DND-41 (cell line): ENCODE data around the gene TEX19.
A peak's percentile ranks its signal among the peaks of the same experiment; 100 is the strongest.

Experiments used
- ATAC-seq: fragments of 200-7000 bp; cut with Tn5 transposase; 3 replicates; pipeline ENCODE4 v1.9.1; 2021; ENCODE audit warnings: low read depth; ENCODE audit not compliant: insufficient read depth
- DNase-seq: peaks from one replicate; pipeline ENCODE4 v3.0.0-alpha.2; 2020
- H2AFZ ChIP-seq: 2 replicates; pipeline ENCODE4 v1.6.0; 2012; ENCODE audit warnings: low read depth, low read length
- H3K27ac ChIP-seq: 2 replicates; pipeline ENCODE4 v1.5.1; 2012; ENCODE audit warnings: low read length, inconsistent platforms
- H3K27me3 ChIP-seq: fragments of 200-600 bp; sonication (generic); 2 replicates; pipeline ENCODE4 v1.6.0; 2012; ENCODE audit warnings: low read length, mild to moderate bottlenecking, inconsistent platforms; ENCODE audit not compliant: insufficient read depth, poor library complexity
- H3K36me3 ChIP-seq: 2 replicates; pipeline ENCODE4 v1.5.1; 2012; ENCODE audit warnings: low read length, inconsistent platforms; ENCODE audit not compliant: insufficient read depth
- H3K4me1 ChIP-seq: 2 replicates; pipeline ENCODE4 v1.5.1; 2012; ENCODE audit warnings: mild to moderate bottlenecking, low read length; ENCODE audit not compliant: insufficient read depth
- H3K4me2 ChIP-seq: 2 replicates; pipeline ENCODE4 v1.6.0; 2012; ENCODE audit warnings: mild to moderate bottlenecking, moderate library complexity, low read length, inconsistent platforms; ENCODE audit not compliant: insufficient read depth
- H3K4me3 ChIP-seq, 2 experiments: fragments of 200-600 bp in 1 of 2; shearing (Covaris generic) in 1 of 2; 2 replicates each; pipeline ENCODE4 v1.5.1; 2012 to 2016; ENCODE audit warnings: inconsistent platforms in 2 of 2, low read length in 2 of 2, mild to moderate bottlenecking in 2 of 2, low read depth in 1 of 2, moderate library complexity in 1 of 2
- H3K79me2 ChIP-seq: 2 replicates; pipeline ENCODE4 v1.6.0; 2012; ENCODE audit warnings: low read length, inconsistent platforms; ENCODE audit not compliant: insufficient read depth
- H3K9ac ChIP-seq: 2 replicates; pipeline ENCODE4 v1.6.0; 2012; ENCODE audit warnings: low read depth, mild to moderate bottlenecking, inconsistent platforms, low read length, moderate library complexity
- H3K9me3 ChIP-seq: 2 replicates; pipeline ENCODE4 v1.5.1; 2012; ENCODE audit warnings: low read length, moderate library complexity, mild to moderate bottlenecking, inconsistent platforms; ENCODE audit not compliant: insufficient read depth, severe bottlenecking
- H4K20me1 ChIP-seq: 2 replicates; pipeline ENCODE4 v1.6.0; 2012; ENCODE audit warnings: low read length; ENCODE audit not compliant: insufficient read depth
- EZH2 ChIP-seq: IDR thresholded peaks from 3 replicates; pipeline ENCODE4 v1.6.1; 2012; ENCODE audit warnings: borderline replicate concordance, low read depth, mild to moderate bottlenecking, moderate library complexity, low read length, inconsistent platforms; ENCODE audit not compliant: severe bottlenecking
- TF ChIP-seq, protein P1 (sequence below): IDR thresholded peaks from 2 replicates; pipeline ENCODE4 v1.5.1; 2012; ENCODE audit warnings: borderline replicate concordance, low read length, moderate library complexity, mild to moderate bottlenecking; ENCODE audit not compliant: poor library complexity, severe bottlenecking; ENCODE audit errors: extremely low read depth

TEX19 gene

DNA sequence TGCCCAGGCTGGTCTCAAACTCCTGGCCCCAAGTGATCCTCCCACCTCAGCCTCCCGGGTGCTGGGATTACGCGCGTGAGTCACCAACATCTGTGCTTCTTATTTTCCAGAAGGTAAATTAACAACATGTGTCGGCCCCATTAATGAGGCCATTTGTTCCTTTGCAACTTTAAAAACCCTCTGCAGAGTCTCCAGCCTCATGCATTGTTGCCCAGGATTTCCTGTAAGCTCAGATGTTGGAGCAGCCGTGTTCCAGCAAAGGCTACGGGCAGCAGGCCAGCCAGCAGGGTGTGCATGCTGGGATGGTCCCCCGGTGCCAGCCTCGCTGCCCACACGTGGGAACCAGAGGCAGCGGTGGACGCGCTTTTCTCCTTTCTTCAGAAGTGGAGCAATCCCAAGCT is 40.0 kb downstream of the TEX19 start:
- H3K4me2 ChIP-seq: no peak overlapping the region
- DNase-seq: no peak
- H3K9ac ChIP-seq: no peak overlapping the region
- no peaks in the 10 kb centered on the region for H4K20me1 ChIP-seq
- no peaks in the 10 kb centered on the region for H3K4me1 ChIP-seq
- peaks cover 37% of the 10 kb centered on the region for H3K36me3 ChIP-seq
- no peak for ATAC-seq
- no peaks in the 10 kb centered on the region for H3K27me3 ChIP-seq
- no peak overlapping the region for H3K4me3 ChIP-seq
- H3K79me2 ChIP-seq: no peaks in the 10 kb centered on the region
- no peak overlapping the region for H3K27ac ChIP-seq
- no peaks in the 10 kb centered on the region for H3K9me3 ChIP-seq
- no peak overlapping the region for H2AFZ ChIP-seq
- TF ChIP-seq, protein P1, sequence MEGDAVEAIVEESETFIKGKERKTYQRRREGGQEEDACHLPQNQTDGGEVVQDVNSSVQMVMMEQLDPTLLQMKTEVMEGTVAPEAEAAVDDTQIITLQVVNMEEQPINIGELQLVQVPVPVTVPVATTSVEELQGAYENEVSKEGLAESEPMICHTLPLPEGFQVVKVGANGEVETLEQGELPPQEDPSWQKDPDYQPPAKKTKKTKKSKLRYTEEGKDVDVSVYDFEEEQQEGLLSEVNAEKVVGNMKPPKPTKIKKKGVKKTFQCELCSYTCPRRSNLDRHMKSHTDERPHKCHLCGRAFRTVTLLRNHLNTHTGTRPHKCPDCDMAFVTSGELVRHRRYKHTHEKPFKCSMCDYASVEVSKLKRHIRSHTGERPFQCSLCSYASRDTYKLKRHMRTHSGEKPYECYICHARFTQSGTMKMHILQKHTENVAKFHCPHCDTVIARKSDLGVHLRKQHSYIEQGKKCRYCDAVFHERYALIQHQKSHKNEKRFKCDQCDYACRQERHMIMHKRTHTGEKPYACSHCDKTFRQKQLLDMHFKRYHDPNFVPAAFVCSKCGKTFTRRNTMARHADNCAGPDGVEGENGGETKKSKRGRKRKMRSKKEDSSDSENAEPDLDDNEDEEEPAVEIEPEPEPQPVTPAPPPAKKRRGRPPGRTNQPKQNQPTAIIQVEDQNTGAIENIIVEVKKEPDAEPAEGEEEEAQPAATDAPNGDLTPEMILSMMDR: no peak

DNA sequence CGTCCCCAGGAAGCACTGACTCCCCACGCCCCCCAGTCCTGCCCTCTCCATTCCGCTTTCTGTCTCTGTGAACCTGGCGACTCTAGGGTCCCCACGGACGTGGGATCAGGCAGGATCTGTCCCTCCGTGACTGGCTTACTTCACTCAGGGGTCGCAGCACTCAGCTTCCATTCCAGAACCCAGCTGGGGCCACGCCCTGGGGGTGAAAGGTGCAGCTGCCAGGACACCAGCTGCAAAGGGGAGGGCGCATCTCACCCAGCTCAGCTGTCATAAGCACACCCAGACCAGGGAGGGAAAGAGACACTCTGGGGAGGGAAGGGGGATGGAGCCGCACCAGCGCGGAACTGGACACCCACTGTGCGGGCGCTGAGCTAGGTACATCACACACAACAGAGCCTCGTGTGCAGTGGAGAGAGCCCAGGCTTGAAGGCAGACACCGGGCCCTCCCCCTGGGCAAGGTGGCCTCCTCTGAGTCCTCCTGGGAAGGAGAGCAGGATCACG is 40.6 kb downstream of the TEX19 start:
- Histone ChIP-seq H3K9me3 (no peaks in the 10 kb centered on the region), H3K27me3 (no peaks in the 10 kb centered on the region), H3K4me1 (no peaks in the 10 kb centered on the region), H3K36me3 (peaks cover 39% of the 10 kb centered on the region), H3K9ac (no peak overlapping the region), H3K27ac (no peak overlapping the region), H4K20me1 (no peaks in the 10 kb centered on the region), H3K79me2 (no peaks in the 10 kb centered on the region), H3K4me2 (no peak overlapping the region), H3K4me3 (no peak overlapping the region), H2AFZ (no peak overlapping the region)
- ATAC-seq: peak; percentile 24; the same call in 1 of the 3 replicates
- no peak for TF ChIP-seq EZH2
- TF ChIP-seq, protein P1: no peak
- DNase-seq: no peak

DNA sequence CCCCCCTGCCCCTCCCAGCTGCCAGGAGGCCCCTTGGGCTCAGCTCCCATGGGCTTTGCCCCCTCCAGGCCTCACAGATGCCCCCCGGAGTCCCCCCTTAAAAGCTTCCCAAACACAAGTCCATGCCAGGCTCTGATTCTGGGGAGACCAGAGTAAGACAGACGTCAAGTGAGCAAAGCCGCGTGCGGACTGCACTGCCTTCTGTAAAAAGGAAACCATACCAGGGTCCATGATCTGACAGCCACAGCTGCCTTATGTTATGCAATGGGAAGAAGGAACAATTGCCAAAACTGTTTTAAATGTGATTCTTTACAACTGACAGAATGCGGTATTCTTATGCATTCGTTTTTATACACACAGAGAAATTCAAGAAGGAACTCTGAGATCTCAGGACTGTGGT is 41.2 kb downstream of the TEX19 start:
- H3K4me3 ChIP-seq: no peak overlapping the region
- no peak overlapping the region for H3K9ac ChIP-seq
- no peak for ATAC-seq
- TF ChIP-seq EZH2: no peak
- TF ChIP-seq, protein P1: no peak
- H3K4me1 ChIP-seq: no peaks in the 10 kb centered on the region
- H4K20me1 ChIP-seq: no peaks in the 10 kb centered on the region
- no peaks in the 10 kb centered on the region for H3K9me3 ChIP-seq
- no peak overlapping the region for H3K27ac ChIP-seq
- DNase-seq: no peak
- no peak overlapping the region for H2AFZ ChIP-seq
- H3K27me3 ChIP-seq: no peaks in the 10 kb centered on the region
- no peak overlapping the region for H3K4me2 ChIP-seq
- no peaks in the 10 kb centered on the region for H3K79me2 ChIP-seq
- peaks cover 39% of the 10 kb centered on the region for H3K36me3 ChIP-seq

DNA sequence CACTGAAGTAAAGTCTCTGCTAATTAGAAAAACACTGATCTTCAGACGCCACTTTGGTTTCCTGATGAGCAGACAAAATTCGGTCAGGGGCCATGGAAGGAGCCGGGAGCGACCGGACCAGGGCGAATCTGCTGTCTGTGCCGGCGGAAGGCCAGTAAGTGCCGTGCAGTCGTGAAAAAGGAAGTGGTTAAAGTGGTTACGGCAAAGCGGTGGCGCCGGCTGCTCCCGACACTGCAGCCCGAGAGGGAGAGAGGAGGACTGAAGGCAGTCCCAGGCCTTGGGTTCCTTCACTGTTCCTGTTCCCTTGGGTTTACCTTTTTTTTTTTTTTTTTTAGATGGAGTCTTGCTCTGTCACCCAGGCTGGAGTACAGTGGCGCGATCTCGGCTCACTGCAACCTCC is 41.8 kb downstream of the TEX19 start:
- no peaks in the 10 kb centered on the region for H3K27me3 ChIP-seq
- no peak for TF ChIP-seq EZH2
- TF ChIP-seq, protein P1: no peak
- no peak overlapping the region for H3K4me3 ChIP-seq
- no peaks in the 10 kb centered on the region for H4K20me1 ChIP-seq
- no peak overlapping the region for H3K4me2 ChIP-seq
- H2AFZ ChIP-seq: no peak overlapping the region
- DNase-seq (peak; percentile 44), ATAC-seq (peak; percentile 66)
- no peaks in the 10 kb centered on the region for H3K79me2 ChIP-seq
- no peaks in the 10 kb centered on the region for H3K4me1 ChIP-seq
- H3K27ac ChIP-seq: no peak overlapping the region
- H3K9ac ChIP-seq: no peak overlapping the region
- peaks cover 39% of the 10 kb centered on the region for H3K36me3 ChIP-seq
- H3K9me3 ChIP-seq: no peaks in the 10 kb centered on the region
